Smooth muscle cell of the pulmonary artery (primary cell): ENCODE results near the gene JAK1. TPM values are rescaled to one million over a fixed set of nuclear protein-coding genes. Genes with fewer than 3 reads are reported as not detected.

Experiments
- total RNA-seq: library from RNA; depleted of rRNA; stranded (reverse); fragments of >200 nt; gene quantifications from 2 replicates; pipeline ENCODE4 v1.2.3, GENCODE V29; 2014

Gene JAK1
- 116 and 180 TPM in 2 replicates for total RNA-seq

DNA sequence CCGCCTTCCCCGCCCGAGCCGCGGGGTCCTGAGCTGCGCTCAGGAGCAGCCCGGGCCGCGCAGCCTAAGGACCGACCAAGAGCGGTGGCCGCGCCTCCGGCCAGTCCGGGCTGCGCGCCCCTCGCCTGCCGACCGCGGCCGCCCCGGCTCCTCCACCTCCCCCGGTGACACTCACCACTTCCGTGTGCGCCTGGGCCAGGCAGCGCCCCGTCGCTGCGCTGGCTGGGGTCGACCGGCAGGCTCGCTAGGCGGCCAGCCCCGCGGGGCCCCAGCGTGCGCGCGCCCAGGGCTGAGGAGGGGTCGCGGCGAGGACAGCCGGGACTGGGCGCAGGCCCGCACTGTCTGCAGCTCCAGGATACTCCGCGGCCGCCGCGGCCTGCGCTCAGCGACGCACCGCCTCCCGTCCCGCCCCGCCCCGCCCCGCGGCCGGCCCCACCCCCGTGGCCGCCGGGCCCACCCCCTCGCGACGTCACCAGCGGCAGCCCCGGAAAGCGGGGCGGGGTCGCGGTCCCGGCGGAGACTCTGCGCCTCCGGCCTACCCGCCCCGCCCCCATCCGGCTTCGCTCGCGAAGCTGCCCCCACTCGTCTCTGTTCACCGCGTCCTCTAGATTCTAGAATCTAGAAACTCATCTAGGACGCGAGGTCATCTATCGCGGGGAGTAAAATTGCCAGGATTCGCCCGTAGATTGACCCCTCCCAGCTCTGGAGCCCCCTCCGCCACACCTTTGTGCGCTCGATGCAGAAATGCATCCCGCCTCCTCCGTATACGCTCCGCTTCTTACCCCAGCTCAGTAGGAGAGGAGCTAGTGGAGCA is at the start of gene JAK1:
JAK1 (minus strand) TSS at position 392 of the 814 bp plus-strand sequence. CDS start 80,285 bp downstream, outside the sequence.

Other genes starting within 250 kb of the JAK1 start
- 2.9 and 3.2 TPM in 2 replicates for gene RAVER2, start 221.5 kb downstream of the JAK1 start, total RNA-seq
- 113 and 120 TPM in 2 replicates for gene AK4, start 181.7 kb upstream of the JAK1 start, total RNA-seq